Activated CD4-positive, CD25-positive, alpha-beta regulatory T cell (primary cell): ENCODE data around the gene FJX1.

Experiments used
- DNase-seq, 4 experiments: peaks; one replicate each; lab custom pipeline; 2025; lab: John Stamatoyannopoulos, UW

The FJX1 gene

DNA sequence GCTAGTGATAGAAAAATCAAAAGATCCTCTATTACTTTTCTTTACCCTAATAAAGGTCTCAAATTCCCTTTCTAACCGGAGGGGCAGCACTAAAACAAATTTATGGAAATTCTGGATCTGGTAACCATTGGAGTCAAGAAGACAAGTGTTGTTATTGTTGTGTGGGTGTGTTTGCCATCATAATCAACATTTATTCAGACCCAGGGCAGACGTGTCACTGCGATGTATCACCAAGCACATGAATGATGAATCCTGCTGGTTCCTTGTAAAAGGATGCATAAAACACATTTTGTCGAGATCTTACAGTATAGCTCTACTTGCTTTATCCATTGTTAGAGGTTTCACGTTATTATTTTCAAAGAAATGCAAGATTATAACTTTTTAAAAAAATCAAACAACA, 12.1 kb upstream of the FJX1 start:
- no peak for DNase-seq

DNA sequence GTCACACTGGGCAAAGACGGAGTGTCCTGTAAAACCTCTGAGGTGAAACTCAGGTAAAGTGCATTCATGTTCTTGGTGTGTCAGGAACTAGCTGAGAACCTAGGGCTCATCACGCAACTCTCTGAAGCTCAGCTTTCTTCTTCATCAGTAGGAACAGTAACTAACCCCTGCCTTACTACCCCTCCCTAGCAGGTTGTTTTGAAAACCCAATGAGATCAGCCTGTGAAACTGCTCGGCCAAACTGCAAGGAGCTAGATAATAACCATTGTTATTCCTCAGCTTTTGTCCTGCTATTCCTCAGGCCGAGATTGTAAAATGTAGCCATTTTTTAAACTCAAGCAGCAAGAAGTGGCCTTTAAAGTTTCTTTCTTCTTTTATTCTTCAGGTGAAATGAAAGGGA, 9.8 kb upstream of the FJX1 start:
- no peak for DNase-seq

GRCh38 chr11:35609656-35610055, 8.6 kb upstream of the FJX1 start:
- no peak for DNase-seq

- DNase-seq: no peak
Observed at GRCh38 chr11:35610631-35611030, 7.6 kb upstream of the FJX1 start.

DNA sequence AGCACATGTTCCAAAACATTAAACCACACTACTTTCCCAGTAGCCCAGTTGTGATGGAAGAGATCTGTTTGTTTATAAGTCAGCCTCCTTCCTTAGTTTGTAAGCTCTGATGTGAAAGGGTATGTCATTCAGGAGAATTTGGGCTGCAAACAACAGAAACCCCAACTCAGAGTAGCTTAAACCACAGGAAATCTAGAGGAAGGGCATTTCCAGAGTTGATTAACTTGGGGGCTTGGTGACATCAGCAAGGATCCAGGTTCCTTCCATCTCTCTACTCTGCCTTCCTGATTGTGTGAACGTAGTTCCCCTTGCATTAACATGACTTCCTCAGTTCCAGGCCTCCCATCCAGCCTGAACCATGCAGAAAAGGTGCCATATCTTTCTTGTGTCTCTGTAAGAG, 6.5 kb upstream of the FJX1 start:
- no peak for DNase-seq

- DNase-seq: no peak
Observed at GRCh38 chr11:35614939-35615569, 3.2 kb upstream of the FJX1 start.

DNA sequence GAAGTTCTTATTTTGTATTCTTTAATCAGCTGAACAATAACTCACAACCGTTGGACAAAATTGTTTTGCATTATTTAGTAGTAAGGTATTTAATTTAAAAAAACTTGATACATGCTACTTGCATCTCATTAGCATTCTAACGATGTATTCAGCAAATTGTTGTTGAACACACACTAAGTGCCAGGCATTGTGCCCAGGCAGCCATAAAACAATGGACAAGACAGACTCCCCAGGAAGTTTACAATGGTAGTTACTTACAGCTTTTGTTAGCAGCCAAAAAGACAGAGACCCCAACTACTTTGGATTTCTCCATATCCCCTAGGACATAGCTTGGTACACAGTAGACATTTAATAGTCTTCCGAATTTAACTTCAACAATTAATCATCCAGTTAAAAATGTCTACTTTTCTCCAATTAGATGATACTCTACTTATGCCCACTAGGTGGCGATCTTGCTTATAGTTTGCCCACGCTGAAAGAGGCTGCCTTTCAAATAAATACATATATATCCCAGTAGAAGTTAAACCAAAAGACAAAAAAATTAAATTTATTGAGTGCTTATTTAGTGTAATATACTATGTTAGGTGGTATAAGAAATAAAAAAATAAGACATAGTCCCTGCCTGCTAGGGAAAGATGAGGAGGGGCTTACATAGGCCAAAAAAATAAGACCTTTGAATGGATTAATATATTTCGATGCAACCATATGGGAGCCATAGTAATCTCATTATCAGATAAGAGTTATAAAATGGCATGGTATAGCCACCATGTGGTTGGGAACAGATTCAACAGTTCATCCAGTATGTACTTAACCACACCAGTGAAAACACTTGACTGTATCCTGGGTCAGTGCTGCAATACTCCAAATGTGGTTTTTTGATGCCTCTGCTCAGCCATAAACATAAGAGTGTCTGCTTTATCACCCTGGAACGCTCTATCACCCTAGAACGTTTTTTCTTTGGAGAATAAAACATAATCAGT, 2.0 kb upstream of the FJX1 start:
- DNase-seq: no peak

DNA sequence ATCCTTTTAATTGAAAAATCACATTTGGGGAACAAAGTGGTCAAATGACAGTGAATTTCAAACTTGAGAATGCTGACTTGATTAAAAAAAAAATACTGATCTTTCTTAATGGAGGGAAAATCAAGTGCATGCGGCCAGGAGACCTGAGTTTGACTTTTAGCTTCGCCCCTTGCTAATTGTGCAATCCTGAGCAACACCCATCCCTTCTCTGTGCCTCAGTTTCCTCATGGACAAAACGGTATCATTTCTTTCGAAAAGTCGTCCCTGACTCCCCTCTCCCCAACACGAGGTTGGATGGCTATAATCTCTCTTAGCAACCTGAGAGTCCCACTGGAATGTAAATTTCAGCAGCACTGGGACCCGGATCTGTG, 959 bp upstream of the FJX1 start:
- DNase-seq: no peak

DNA sequence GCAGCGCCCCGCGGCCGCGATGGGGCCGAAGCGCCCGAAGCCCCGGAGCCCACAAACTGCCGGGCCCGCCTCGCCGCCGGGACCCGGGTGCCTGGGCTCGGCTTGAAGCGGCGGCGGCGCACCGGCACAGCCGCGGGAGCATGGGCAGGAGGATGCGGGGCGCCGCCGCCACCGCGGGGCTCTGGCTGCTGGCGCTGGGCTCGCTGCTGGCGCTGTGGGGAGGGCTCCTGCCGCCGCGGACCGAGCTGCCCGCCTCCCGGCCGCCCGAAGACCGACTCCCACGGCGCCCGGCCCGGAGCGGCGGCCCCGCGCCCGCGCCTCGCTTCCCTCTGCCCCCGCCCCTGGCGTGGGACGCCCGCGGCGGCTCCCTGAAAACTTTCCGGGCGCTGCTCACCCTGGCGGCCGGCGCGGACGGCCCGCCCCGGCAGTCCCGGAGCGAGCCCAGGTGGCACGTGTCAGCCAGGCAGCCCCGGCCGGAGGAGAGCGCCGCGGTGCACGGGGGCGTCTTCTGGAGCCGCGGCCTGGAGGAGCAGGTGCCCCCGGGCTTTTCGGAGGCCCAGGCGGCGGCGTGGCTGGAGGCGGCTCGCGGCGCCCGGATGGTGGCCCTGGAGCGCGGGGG, 346 bp downstream of the FJX1 start:
- DNase-seq: no peak

- no peak for DNase-seq
Observed at GRCh38 chr11:35619116-35619854, 1.0 kb downstream of the FJX1 start.

DNA sequence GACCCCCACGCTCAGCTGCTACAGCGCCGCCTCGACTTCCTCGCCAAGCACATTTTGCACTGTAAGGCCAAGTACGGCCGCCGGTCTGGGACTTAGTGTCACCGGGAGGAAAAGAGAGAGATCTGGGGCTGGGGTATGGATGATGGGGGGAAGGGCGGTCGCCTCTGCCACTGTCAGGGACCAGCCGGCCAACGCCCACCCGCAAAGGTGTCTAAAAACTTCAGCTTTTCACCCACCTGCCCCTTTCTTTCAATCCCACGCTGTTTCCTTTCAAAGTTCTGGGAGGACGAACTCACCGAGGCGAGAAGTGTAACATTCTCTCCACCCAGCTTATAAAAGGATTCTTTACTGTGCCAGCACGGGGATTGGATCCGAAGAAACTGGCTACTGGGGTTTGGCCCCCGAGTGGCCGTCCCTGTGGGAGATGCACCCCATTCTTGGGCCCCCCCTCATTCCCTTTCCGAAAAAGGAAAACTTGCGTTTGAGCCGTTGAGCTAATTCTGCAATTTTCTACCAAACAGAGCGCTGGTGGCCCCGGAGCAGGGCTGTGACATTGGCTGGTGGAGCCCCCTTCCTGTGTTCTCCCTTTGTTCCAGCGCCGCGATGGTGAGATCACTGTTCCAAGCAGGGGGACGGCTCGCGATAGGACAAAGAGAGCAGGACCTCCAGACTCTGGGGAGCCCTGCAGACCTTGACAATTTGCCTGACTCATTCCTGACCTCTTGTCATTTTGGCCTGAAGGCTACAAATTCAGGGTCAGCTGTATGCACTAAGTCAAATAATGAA, 1.8 kb downstream of the FJX1 start:
- DNase-seq: no peak

GRCh38 chr11:35620795-35621194, 2.5 kb downstream of the FJX1 start:
- DNase-seq: no peak

DNA sequence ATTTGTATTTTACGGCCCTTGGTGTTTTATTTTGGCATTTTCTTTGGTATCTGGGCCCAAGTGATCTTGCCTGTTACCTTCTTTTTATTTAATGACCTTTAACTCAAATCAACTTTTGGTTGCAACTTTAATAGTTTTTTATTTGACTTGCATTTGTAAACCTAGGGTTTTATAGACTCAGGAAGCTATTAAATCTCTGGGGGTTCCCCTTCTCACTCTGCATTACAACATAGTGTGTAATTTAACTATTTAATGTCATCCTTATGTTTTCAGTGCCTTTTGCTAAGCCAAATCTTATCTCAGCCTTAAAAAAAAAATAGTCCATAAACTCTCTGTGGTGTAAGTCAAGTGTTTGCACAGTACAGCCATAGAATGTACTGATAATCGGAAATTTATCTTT, 3.4 kb downstream of the FJX1 start:
- no peak for DNase-seq

DNA sequence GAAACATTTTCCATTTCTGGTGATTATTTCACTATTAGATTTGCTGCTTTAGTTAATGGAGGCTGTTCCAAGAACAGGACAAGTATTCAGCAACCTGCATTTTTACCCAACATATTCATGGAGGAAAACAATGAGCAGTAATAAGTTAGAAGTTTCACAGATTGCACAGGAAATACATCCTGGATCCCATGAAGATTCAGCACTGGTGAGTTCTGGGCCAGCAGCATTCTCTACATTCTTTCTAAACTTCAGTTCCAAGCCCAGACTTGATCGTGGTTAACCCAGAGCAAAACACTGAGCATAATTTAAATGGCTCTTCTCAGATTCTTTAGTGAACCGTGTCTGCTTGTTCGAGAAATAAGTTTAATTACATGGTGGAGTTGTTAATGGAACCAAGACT, 3.8 kb downstream of the FJX1 start:
- no peak for DNase-seq

GRCh38 chr11:35623621-35624168, 5.4 kb downstream of the FJX1 start:
- no peak for DNase-seq

DNA sequence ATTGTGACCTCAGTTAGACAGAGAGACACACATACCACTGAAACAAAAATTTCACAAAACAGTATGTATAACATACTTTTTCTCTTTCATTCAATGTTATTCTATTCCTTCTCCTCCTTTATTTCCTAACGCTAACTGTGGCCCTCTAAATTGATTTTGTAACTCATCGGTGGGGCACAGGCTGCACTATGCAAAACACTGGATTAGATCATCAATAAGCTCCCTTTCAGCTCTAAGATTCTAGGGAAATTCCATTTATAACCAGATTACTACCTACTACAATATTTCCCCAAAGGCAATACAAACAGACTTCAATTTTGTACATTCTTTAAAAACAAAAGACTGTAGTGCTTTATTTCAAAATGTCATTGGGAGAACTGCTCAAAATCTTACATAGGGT, 6.1 kb downstream of the FJX1 start:
- DNase-seq: no peak

DNA sequence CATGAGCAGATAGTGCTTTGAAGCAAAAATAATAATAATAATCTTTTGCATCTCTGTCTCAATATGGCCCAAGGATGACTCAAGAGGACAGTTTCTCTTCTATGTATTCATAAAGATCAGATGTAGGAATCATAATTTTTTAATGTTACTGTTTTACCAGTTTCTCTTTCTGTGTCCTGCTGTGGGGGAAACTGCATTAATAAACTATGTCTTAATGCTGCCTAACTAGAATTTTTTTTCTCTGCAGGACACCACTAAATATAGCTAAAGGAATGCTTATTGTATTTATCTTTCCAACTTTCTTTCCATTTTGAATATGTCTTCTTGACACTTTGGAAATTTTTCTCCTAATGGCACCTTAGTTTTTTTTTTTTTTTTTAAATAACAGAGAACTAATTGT, 6.5 kb downstream of the FJX1 start:
- no peak for DNase-seq

- DNase-seq: no peak
Observed at GRCh38 chr11:35626501-35626900, 8.2 kb downstream of the FJX1 start.

- DNase-seq: no peak
Observed at GRCh38 chr11:35629511-35629910, 11.3 kb downstream of the FJX1 start.

DNA sequence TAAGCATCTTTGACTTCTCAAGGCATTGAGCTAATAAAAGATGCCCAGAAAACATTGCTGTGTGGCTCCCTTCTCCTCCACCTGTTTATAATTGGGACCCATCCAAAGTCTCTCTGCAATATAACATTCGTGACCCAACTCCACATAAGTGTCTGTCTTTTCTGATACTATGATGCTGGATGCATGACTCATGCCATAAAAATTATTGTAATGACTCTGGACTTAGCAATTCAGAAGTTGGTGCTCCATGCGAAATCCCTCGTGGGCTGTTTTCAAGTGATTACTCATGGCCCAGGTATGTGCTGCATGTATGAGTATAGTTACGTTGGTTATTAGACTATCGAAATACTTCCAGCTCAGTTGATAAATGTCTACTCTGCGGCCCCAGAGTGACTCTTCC, 11.7 kb downstream of the FJX1 start:
- DNase-seq: no peak

- DNase-seq: no peak
Observed at GRCh38 chr11:35631891-35632290, 13.6 kb downstream of the FJX1 start.
